ENCODE measurements around the gene FAF1.

The FAF1 gene

DNA sequence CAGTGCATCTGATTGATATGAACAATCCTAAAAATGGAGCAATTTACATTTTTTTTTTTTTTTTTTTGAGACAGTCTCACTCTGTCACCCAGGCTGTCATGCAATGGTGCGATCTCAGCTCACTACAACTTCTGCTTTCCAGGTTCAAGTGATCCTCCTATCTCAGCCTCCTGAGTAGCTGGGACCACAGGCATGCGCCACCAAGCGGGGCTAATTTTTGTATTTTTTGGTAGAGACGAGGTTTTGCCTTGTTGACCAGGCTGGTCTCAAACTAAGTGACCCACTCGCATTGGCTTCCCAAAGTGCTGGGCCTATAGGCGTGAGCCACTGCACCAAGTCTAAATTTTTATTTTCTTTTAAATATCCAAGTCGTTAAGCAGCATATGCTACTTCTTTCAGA lies 109.0 kb downstream of the FAF1 start:
- TF ChIP-seq, protein P1, sequence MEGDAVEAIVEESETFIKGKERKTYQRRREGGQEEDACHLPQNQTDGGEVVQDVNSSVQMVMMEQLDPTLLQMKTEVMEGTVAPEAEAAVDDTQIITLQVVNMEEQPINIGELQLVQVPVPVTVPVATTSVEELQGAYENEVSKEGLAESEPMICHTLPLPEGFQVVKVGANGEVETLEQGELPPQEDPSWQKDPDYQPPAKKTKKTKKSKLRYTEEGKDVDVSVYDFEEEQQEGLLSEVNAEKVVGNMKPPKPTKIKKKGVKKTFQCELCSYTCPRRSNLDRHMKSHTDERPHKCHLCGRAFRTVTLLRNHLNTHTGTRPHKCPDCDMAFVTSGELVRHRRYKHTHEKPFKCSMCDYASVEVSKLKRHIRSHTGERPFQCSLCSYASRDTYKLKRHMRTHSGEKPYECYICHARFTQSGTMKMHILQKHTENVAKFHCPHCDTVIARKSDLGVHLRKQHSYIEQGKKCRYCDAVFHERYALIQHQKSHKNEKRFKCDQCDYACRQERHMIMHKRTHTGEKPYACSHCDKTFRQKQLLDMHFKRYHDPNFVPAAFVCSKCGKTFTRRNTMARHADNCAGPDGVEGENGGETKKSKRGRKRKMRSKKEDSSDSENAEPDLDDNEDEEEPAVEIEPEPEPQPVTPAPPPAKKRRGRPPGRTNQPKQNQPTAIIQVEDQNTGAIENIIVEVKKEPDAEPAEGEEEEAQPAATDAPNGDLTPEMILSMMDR (IDR thresholded peaks at IDR 0.05; ENCODE audit: low read depth, low read length), result no peak
- no peak for TF ChIP-seq EZH2phosphoT487 (IDR thresholded peaks at IDR 0.05; ENCODE audit: low read depth)
- Histone ChIP-seq H3K27ac (ENCODE audit: low read length) (no peak overlapping the region), H3K36me3 (replicated peaks; ENCODE audit: low read depth, low read length) (no peaks in the 10 kb centered on the region), H2AFZ (ENCODE audit: low read depth, low read length) (no peak overlapping the region), H3K4me2 (ENCODE audit: low read length) (no peak overlapping the region), H3K79me2 (ENCODE audit: low read length) (no peaks in the 10 kb centered on the region), H3K4me3 (ENCODE audit: low read length) (no peak overlapping the region), H3K9ac (ENCODE audit: low read length) (no peak overlapping the region), H3K4me1 (ENCODE audit: low read length) (no peaks in the 10 kb centered on the region), H4K20me1 (ENCODE audit: insufficient read depth, low read length) (no peaks in the 10 kb centered on the region), H3K9me3 (ENCODE audit: insufficient read depth, low read length) (no peaks in the 10 kb centered on the region), H3K27me3 (ENCODE audit: low read depth, low read length) (no peaks in the 10 kb centered on the region)

DNA sequence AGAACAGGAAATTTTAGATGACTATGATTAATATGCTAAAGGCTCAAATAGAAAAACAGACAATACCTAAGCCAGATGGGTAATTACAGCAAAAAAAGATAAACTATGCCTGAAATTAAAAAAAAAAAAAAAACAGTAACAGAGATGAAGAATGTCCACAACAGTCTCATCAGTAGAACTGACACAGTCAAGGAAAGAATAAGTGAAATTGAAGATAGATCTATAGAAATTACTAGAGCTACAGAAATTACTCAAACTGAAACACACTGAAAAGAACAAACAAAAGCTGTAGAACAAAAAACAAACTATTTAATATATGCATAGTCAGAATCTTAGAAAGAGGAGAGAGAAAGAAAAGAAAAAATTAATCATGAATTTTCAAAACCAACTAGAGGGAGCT lies 112.8 kb downstream of the FAF1 start:
- no peaks in the 10 kb centered on the region for H3K36me3 ChIP-seq (replicated peaks; ENCODE audit: low read depth, low read length)
- H3K9ac ChIP-seq (ENCODE audit: low read length), result no peak overlapping the region
- H3K79me2 ChIP-seq (ENCODE audit: low read length), result no peaks in the 10 kb centered on the region

DNA sequence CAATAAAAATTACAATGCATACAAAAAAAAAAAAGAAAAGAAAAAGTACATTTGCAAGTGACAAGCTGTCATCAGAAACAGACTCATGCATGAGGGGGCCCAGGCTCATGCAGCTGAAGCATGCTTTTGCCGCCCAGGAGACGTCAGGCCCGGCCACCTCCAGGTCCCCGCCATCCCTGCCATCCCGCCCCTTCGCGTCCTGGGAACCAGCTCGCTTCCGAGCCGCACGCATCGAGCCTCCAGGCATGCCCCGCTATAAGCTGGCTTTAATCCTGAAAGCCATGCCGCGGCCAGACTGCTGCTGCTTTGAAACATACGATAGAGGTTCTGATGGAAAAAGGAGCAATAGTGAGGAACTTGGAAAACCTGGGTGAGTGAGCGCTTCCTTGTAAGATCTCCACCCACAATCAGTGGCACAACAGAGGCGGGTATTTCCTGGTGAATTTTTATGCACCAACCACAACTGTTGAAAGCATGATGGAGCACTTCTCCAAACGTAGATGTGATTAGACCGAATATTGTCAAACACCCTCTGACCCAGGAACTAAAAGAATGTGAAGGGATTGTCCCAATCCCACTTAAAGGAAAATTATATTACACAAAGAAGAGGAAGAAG lies 113.7 kb downstream of the FAF1 start:
- TF ChIP-seq EZH2phosphoT487 (IDR thresholded peaks at IDR 0.05; ENCODE audit: low read depth), result no peak
- TF ChIP-seq, protein P1 (IDR thresholded peaks at IDR 0.05; ENCODE audit: low read depth, low read length), result no peak
- Histone ChIP-seq H2AFZ (ENCODE audit: low read depth, low read length) (no peak overlapping the region), H3K4me1 (ENCODE audit: low read length) (no peaks in the 10 kb centered on the region), H3K79me2 (ENCODE audit: low read length) (no peaks in the 10 kb centered on the region), H3K27me3 (ENCODE audit: low read depth, low read length) (no peaks in the 10 kb centered on the region), H3K9me3 (ENCODE audit: insufficient read depth, low read length) (no peaks in the 10 kb centered on the region), H3K9ac (ENCODE audit: low read length) (no peak overlapping the region), H3K4me2 (ENCODE audit: low read length) (no peak overlapping the region), H4K20me1 (ENCODE audit: insufficient read depth, low read length) (no peaks in the 10 kb centered on the region), H3K36me3 (replicated peaks; ENCODE audit: low read depth, low read length) (no peaks in the 10 kb centered on the region), H3K4me3 (ENCODE audit: low read length) (no peak overlapping the region), H3K27ac (ENCODE audit: low read length) (no peak overlapping the region)

More for the DNA sequence above, 112.8 kb downstream of the FAF1 start:
- no peaks in the 10 kb centered on the region for H3K27me3 ChIP-seq (ENCODE audit: low read depth, low read length)
- H2AFZ ChIP-seq (ENCODE audit: low read depth, low read length), result no peak overlapping the region
- no peaks in the 10 kb centered on the region for H4K20me1 ChIP-seq (ENCODE audit: insufficient read depth, low read length)
- no peak overlapping the region for H3K4me2 ChIP-seq (ENCODE audit: low read length)
- no peaks in the 10 kb centered on the region for H3K4me1 ChIP-seq (ENCODE audit: low read length)
- no peak for TF ChIP-seq EZH2phosphoT487 (IDR thresholded peaks at IDR 0.05; ENCODE audit: low read depth)
- TF ChIP-seq, protein P1 (IDR thresholded peaks at IDR 0.05; ENCODE audit: low read depth, low read length), result no peak
- no peaks in the 10 kb centered on the region for H3K9me3 ChIP-seq (ENCODE audit: insufficient read depth, low read length)
- no peak overlapping the region for H3K4me3 ChIP-seq (ENCODE audit: low read length)
- no peak overlapping the region for H3K27ac ChIP-seq (ENCODE audit: low read length)

DNA sequence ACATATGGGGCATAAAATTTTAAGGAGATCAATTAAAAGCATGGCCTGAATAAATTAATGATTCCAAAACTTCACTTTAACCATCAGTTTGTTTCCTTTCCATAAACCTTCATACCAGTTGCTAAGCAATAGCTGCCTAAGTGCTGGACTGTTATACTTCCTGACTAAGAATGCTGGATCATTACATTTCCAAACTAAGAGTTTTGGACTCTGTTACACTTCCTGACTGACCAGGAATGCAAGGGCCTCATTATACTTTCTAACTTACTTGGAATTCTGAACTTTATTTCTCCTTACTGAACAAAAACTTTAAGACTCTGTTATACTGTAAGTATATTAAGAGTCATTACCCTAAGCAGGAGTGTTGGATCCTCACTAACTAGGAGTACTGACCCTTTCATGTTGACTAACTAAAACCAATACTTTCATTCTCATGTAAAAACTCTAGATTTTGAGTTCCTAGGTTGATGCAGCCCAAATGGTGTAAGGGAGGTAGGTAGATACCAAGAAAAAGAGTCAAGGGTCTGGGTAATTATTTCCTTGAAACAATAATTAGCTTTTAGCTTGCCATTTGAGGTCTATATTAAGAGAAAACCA lies 118.2 kb downstream of the FAF1 start:
- no peaks in the 10 kb centered on the region for H3K36me3 ChIP-seq (replicated peaks; ENCODE audit: low read depth, low read length)
- H3K9ac ChIP-seq (ENCODE audit: low read length), result no peak overlapping the region
- no peak overlapping the region for H3K27ac ChIP-seq (ENCODE audit: low read length)
- no peaks in the 10 kb centered on the region for H3K79me2 ChIP-seq (ENCODE audit: low read length)
- TF ChIP-seq, protein P1 (IDR thresholded peaks at IDR 0.05; ENCODE audit: low read depth, low read length), result no peak
- TF ChIP-seq EZH2phosphoT487 (IDR thresholded peaks at IDR 0.05; ENCODE audit: low read depth), result no peak
- no peaks in the 10 kb centered on the region for H3K27me3 ChIP-seq (ENCODE audit: low read depth, low read length)
- H2AFZ ChIP-seq (ENCODE audit: low read depth, low read length), result no peak overlapping the region
- H3K4me3 ChIP-seq (ENCODE audit: low read length), result no peak overlapping the region
- H3K4me2 ChIP-seq (ENCODE audit: low read length), result no peak overlapping the region
- H3K9me3 ChIP-seq (ENCODE audit: insufficient read depth, low read length), result no peaks in the 10 kb centered on the region
- no peaks in the 10 kb centered on the region for H3K4me1 ChIP-seq (ENCODE audit: low read length)
- no peaks in the 10 kb centered on the region for H4K20me1 ChIP-seq (ENCODE audit: insufficient read depth, low read length)

Measured in OCI-LY3 (cell line).